ENCODE measurements around the gene SMIM24. TPM values are rescaled to one million over a fixed set of nuclear protein-coding genes. Genes with fewer than 3 reads are reported as not detected.
"Not testable (repeated sequence)": the region's sequence is repeated elsewhere in the genome, so short reads cannot be mapped to it uniquely, and the experiment has no call there.

Gene SMIM24
- polyA plus RNA-seq, 3 donors from 2014 or later = 1.5 to 2.1 TPM; not detected in 1

- H3K4me3 Mint-ChIP-seq = peak overlapping the region; percentile 57 to 88 (median 67)
- peak overlapping the region; percentile 70 to 89 (median 78) for H3K27ac Mint-ChIP-seq
- peaks cover 11 to 22% (median 15%) of the 10 kb centered on the region in 3 donors for H3K27me3 Mint-ChIP-seq (ENCODE audit: low read depth in 3 of 3)
- peak in 2 of 3 donors; percentile 18 to 21 for DNase-seq
- peaks cover 50 to 53% of the 10 kb centered on the region in 2 donors for H3K4me1 Mint-ChIP-seq
- H3K36me3 Mint-ChIP-seq = peaks cover 0 to 7% (median 0%) of the 10 kb centered on the region in 3 donors
- no peaks in the 10 kb centered on the region for H3K9me3 Mint-ChIP-seq
Observed at GRCh38 chr19:3509566-3509989, 29.3 kb upstream of the SMIM24 start.

DNA sequence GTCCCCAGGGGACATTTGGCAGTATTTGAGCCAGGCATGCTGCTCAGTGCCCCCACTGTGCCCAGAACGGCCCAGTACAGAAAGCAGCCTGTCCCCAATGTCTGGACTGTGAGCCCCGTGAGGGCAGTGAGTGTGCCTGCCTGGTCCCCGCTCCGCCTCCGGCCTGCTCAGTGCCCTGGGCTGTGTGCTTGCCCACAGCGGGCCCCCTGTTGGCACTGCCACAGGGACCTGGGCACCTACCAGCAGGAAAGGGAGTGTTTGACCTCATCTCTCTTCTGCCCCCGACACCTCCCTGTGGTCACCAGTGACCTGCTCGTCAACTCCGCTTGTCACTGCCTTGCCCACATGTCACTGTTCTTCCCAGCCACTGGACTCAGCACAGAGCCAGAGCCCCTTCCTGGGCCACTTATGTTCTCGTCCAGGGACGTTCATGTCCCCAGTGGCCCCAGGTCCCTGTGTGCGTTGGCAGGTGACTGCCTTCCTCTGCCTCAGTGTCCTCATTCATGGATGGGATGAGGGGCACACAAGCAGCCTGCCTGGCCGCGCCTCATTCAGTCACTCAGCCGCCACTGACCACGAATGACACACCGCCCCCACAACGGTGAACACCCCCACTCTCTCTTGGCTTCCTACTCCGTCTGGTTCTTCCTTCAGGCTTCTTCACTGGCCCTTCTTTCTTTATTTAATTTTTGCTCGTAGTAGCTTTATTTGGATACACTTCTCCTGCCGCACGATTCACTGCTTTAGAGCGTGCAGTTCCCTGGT, 28.6 kb upstream of the SMIM24 start:
- Mint-ChIP-seq H3K27me3 (ENCODE audit: low read depth in 3 of 3) (peaks cover 11 to 22% (median 15%) of the 10 kb centered on the region in 3 donors), H3K27ac (peak overlapping the region; percentile 70 to 89 (median 78)), H3K4me3 (peak overlapping the region; percentile 57 to 88 (median 70)), H3K4me1 (peaks cover 46 to 52% of the 10 kb centered on the region in 2 donors), H3K9me3 (no peaks in the 10 kb centered on the region), H3K36me3 (peaks cover 0 to 7% (median 0%) of the 10 kb centered on the region in 3 donors)
- peak; percentile 24 to 31 (median 26) for DNase-seq

DNA sequence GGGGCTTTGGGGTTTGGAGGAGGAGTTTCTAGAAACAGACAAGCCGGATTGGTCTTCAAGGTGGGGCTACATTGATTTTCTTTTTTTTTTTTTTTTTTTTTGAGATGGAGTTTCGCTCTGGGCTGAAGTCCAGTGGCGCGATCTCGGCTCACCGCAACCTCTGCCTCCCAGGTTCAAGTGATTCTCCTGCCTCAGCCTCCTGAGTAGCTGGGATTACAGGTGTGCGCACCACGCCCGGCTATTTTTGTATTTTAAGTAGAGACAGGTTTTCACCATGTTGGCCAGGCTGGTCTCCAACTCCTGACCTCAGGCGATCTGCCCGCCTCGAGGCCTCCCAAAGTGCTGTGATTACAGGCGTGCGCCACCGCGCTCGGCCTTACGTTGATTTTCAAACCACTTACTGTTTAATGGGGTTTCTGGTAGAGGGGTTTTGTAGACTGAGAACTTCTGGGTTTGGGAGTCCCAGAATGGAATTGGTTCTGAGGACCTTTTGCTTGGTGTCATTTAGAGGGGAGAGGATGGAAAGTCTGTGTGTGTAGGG, 27.9 kb upstream of the SMIM24 start:
- peak overlapping the region; percentile 48 to 91 (median 74) for H3K4me3 Mint-ChIP-seq
- H3K27ac Mint-ChIP-seq = peak overlapping the region in 4 of 6 donors; percentile 40 to 89 (median 84)
- not testable (repeated sequence) for H3K36me3 Mint-ChIP-seq, DNase-seq, H3K9me3 Mint-ChIP-seq
- peaks cover 41 to 50% of the 10 kb centered on the region in 2 donors for H3K4me1 Mint-ChIP-seq
- peaks cover 11 to 22% (median 15%) of the 10 kb centered on the region in 3 donors for H3K27me3 Mint-ChIP-seq (ENCODE audit: low read depth in 3 of 3)

DNA sequence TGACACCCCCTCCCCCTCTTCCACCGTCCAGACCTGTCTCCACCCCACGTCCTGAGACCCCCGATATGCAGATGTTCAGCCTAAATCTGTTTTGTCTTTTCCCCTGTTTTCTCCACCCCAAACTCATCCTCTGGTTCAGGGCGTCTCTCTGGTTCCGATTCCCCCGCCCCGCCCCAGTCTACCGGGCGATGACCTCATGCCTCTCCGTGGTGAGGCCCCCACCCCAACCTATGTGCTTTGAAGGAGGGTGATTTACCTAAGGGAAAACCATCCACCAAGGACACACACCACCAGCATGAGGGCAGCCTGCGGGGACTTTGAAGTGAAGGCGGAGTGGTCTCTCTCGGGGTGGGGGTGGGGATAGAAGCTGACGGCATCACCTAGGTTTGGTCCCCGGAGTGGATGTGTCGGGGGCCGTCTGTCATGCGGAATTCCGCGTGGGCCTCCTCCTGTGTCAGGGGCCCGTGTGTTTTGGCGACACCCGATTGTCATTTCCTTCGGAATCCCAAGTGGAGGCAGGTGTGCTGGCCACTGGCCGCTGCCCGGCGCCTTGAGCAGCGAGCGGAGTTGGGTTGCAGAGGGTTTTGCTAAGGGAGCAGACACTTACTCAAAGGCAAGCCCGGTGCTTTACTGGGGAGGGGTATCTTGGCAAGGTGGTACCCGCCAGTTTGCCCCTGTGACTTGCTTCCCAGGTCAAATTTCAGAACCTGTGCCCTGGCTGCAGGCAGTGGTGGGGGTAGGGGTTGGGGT, 27.2 kb upstream of the SMIM24 start:
- Mint-ChIP-seq H3K27me3 (ENCODE audit: low read depth in 3 of 3) (peaks cover 11 to 22% (median 15%) of the 10 kb centered on the region in 3 donors), H3K27ac (peak overlapping the region in 5 of 6 donors; percentile 86 to 94 (median 92)), H3K36me3 (peaks cover 0 to 7% (median 0%) of the 10 kb centered on the region in 3 donors), H3K4me3 (peak overlapping the region; percentile 86 to 91 (median 88)), H3K4me1 (peaks cover 41 to 50% of the 10 kb centered on the region in 2 donors), H3K9me3 (no peaks in the 10 kb centered on the region)
- no peak for DNase-seq

- Mint-ChIP-seq H3K27ac (peak overlapping the region; percentile 69 to 99 (median 92)), H3K36me3 (peaks cover 0 to 7% (median 0%) of the 10 kb centered on the region in 3 donors), H3K27me3 (ENCODE audit: low read depth in 3 of 3) (peaks cover 11 to 22% (median 15%) of the 10 kb centered on the region in 3 donors), H3K4me1 (peaks cover 41 to 45% of the 10 kb centered on the region in 2 donors), H3K9me3 (no peaks in the 10 kb centered on the region), H3K4me3 (peak overlapping the region; percentile 86 to 91 (median 89))
- DNase-seq = peak; percentile 45 to 52 (median 47)
Observed at GRCh38 chr19:3506384-3507340, 26.3 kb upstream of the SMIM24 start.

- H3K4me1 Mint-ChIP-seq = peaks cover 46 to 48% of the 10 kb centered on the region in 2 donors
- peak within 1 kb of the TSS; percentile 88 to 93 (median 89) for H3K4me3 Mint-ChIP-seq
- H3K9me3 Mint-ChIP-seq = no peaks in the 10 kb centered on the region
- H3K36me3 Mint-ChIP-seq = peaks cover 0 to 7% (median 0%) of the 10 kb centered on the region in 3 donors
- H3K27ac Mint-ChIP-seq = peak within 1 kb of the TSS; percentile 98 to 100 (median 99)
- peaks cover 13 to 27% (median 17%) of the 10 kb centered on the region in 3 donors for H3K27me3 Mint-ChIP-seq (ENCODE audit: low read depth in 3 of 3)
- peak; percentile 100 for DNase-seq
Observed at GRCh38 chr19:3505598-3506383, 25.5 kb upstream of the SMIM24 start, which contains the start of gene FZR1. TSS of gene FZR1 (plus strand) at chr19:3506311. CDS start at chr19:3522990, 16,679 bp downstream.

GRCh38 chr19:3504735-3505134, 24.4 kb upstream of the SMIM24 start:
- H3K27me3 Mint-ChIP-seq (ENCODE audit: low read depth in 3 of 3) = peaks cover 24 to 38% (median 26%) of the 10 kb centered on the region in 3 donors
- H3K36me3 Mint-ChIP-seq = peaks cover 0 to 4% (median 0%) of the 10 kb centered on the region in 3 donors
- H3K4me3 Mint-ChIP-seq = peak overlapping the region in 4 of 5 donors; percentile 26 to 93 (median 62)
- no peaks in the 10 kb centered on the region for H3K9me3 Mint-ChIP-seq
- peaks cover 49 to 50% of the 10 kb centered on the region in 2 donors for H3K4me1 Mint-ChIP-seq
- peak overlapping the region; percentile 98 to 100 (median 99) for H3K27ac Mint-ChIP-seq
- no peak for DNase-seq

DNA sequence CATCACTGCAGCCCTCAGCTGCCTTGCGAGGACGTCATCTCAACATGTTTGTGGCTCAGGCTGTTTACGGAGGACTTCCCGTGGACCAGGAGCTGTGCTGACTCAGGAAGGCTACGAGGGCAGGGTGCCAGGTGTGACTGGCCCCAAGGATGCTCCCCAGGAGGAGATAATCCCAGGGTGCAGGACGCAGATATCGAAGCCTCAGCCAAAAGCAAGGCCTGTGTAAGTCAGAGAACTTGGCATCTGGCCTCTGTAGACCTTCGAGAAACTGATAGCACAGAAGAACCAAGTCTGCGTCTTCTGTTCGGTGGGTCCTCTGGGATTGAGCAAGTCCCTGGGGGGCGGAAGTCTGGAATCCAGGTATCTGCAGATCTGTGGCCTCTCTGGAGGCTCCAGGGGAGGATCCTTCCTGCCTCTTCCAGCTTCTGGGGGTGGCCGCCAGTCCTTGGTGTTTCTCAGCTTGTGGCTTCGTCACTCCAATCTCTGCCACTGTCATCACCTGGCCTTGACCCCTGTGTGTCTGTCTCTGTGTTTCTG, 22.8 kb upstream of the SMIM24 start:
- H3K9me3 Mint-ChIP-seq = no peaks in the 10 kb centered on the region
- H3K27me3 Mint-ChIP-seq (ENCODE audit: low read depth in 3 of 3) = peaks cover 26 to 30% (median 30%) of the 10 kb centered on the region in 3 donors
- no peaks in the 10 kb centered on the region for H3K36me3 Mint-ChIP-seq
- H3K27ac Mint-ChIP-seq = peak overlapping the region in 5 of 6 donors; percentile 61 to 100 (median 98)
- no peak for DNase-seq
- no peak overlapping the region for H3K4me3 Mint-ChIP-seq
- H3K4me1 Mint-ChIP-seq = peaks cover 38 to 42% of the 10 kb centered on the region in 2 donors

DNA sequence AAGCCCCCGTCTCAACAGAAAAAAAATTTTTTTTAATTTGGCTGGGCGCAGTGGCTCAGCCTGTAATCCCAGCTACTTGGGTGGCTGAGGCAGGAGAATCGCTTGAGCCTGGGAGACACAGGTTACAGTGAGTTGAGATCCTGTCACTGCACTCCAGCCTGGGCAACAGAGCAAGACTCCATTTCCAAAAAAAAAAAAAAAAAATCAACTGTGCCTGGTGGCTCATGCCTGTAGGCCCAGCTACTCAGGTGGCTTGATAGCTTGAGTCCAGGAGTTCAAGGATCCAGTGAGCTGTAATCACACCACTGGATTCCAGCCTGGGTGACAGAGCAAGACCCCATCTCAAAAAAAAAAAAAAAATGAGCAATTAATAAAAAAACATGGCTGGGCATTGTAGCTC, 21.5 kb upstream of the SMIM24 start:
- Mint-ChIP-seq H3K27ac (peak overlapping the region in 2 of 6 donors; percentile 10 to 99), H3K9me3 (peaks cover 0 to 1% (median 0%) of the 10 kb centered on the region in 6 donors), H3K36me3 (peaks cover 0 to 5% (median 0%) of the 10 kb centered on the region in 3 donors), H3K4me1 (peaks cover 30 to 38% of the 10 kb centered on the region in 2 donors), H3K4me3 (no peak overlapping the region), H3K27me3 (ENCODE audit: low read depth in 3 of 3) (peaks cover 26 to 29% (median 28%) of the 10 kb centered on the region in 3 donors)
- no peak for DNase-seq

DNA sequence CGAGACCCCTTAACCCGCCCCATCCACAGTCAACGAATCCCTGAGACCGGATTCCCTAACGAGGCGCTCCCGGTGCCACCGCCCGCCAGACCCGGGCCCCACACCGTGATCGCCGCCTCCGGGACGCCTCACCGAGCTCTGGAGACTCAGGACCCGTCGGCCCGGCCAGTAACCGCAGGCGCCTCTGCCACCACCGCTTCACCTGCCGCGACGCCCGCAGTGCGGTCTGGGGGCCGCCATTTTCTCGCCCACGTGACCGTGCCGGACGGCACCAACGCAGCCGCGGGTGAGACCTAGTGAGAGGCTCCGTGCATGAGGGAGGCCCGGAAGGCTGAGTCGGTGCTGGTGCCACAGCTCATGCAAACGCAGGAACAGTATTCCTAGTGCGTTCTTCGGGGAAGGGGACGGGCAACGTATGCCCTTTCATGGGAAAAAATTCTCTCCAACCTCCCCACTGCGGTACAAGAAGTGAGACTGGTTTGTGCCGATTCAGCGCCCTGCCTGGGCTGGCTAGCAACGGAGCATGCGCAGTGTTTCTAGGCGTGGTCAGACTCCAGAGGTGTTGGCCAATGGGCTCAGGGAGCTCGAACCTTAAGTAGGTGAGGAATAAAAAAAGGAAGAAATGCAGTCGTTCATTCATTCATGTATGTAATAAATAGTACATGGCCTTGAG, 20.2 kb upstream of the SMIM24 start, which contains the start of gene DOHH:
Gene DOHH (minus strand): TSS at position 246 of the 673 bp plus-strand sequence. CDS start 3,860 bp downstream, outside the sequence.
- Mint-ChIP-seq H3K4me1 (peaks cover 25 to 30% of the 10 kb centered on the region in 2 donors), H3K27ac (peak within 1 kb of the TSS; percentile 96 to 99 (median 98)), H3K4me3 (peak within 1 kb of the TSS; percentile 86 to 96 (median 92)), H3K36me3 (peaks cover 0 to 8% (median 0%) of the 10 kb centered on the region in 3 donors), H3K9me3 (peaks cover 0 to 1% (median 0%) of the 10 kb centered on the region in 6 donors), H3K27me3 (ENCODE audit: low read depth in 3 of 3) (peaks cover 19 to 22% (median 20%) of the 10 kb centered on the region in 3 donors)
- peak; percentile 93 to 95 (median 95) for DNase-seq

All from immature natural killer cell (primary cell).